HepG2 (cell line): Measurements from ENCODE around the gene FAM170B.

Source experiments
- EZH2 ChIP-seq: conservative IDR thresholded peaks from 2 replicates; pipeline ENCODE4 v1.6.1; 2012; ENCODE audit warnings: mild to moderate bottlenecking, low read depth, low read length, moderate library complexity
- SP1 ChIP-seq, 2 experiments: fragments of 450-650 bp in 1 of 2; sonication (generic) in 1 of 2; formaldehyde crosslinking in 1 of 2; IDR thresholded peaks; 2 replicates each; pipeline versions ENCODE4 v1.4.0 to v1.6.1; 2016 to 2020; ENCODE audit warnings: missing genetic modification reagents in 1 of 2
- ZBTB21 ChIP-seq: sonication (generic); formaldehyde crosslinking; IDR thresholded peaks from 2 replicates; pipeline ENCODE4 v1.4.0; 2020; ENCODE audit warnings: missing genetic modification reagents
- TF ChIP-seq, protein P1 (sequence below): sonication (generic); formaldehyde crosslinking; IDR thresholded peaks from 2 replicates; pipeline ENCODE4 v1.5.0; 2020; ENCODE audit warnings: mild to moderate bottlenecking, missing genetic modification reagents, moderate library complexity

DNA sequence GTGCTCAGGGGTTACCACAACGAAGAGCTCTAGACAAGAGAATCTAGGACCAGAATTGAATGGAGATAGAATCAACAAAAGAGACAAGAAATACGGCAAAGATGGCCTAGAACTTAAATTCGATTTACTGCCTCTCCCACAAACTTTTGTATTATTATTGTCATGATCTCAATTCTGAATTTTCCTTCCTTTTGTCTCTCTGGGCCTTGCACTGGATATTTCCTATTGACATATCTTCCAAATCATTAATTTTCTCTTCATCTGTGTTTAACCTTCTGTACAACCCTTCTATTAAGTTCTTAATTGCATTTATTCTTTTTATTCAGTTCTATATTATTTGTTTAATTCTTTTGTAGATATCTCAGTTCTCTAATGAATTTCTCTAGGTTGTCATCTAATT lies 46.9 kb downstream of the FAM170B start:
- TF ChIP-seq, protein P1, sequence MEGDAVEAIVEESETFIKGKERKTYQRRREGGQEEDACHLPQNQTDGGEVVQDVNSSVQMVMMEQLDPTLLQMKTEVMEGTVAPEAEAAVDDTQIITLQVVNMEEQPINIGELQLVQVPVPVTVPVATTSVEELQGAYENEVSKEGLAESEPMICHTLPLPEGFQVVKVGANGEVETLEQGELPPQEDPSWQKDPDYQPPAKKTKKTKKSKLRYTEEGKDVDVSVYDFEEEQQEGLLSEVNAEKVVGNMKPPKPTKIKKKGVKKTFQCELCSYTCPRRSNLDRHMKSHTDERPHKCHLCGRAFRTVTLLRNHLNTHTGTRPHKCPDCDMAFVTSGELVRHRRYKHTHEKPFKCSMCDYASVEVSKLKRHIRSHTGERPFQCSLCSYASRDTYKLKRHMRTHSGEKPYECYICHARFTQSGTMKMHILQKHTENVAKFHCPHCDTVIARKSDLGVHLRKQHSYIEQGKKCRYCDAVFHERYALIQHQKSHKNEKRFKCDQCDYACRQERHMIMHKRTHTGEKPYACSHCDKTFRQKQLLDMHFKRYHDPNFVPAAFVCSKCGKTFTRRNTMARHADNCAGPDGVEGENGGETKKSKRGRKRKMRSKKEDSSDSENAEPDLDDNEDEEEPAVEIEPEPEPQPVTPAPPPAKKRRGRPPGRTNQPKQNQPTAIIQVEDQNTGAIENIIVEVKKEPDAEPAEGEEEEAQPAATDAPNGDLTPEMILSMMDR (CRISPR knock-in tag): no peak
- no peak for TF ChIP-seq SP1 (IDR thresholded peaks at IDR 0.05)
- no peak for TF ChIP-seq SP1 (CRISPR knock-in tag; IDR thresholded peaks at IDR 0.05)
- no peak for TF ChIP-seq ZBTB21
- no peak for TF ChIP-seq EZH2
